ENCODE data around the gene ATG5.

GRCh38 chr6:106178900-106179299, 146.7 kb downstream of the ATG5 start:
- TF ChIP-seq CTCF (IDR thresholded peaks at IDR 0.05) (no peak), POLR2A (IDR thresholded peaks at IDR 0.05) (no peak)

Data from esophagus squamous epithelium (tissue), 4 donors.